PC-3 (cell line): ENCODE measurements around the gene INPP5D.

Experiments used
- EZH2 ChIP-seq: fragments of 300-600 bp; sonication (generic); IDR thresholded peaks from one replicate; pipeline ENCODE4 v1.6.1; 2017; ENCODE audit warnings: antibody characterized with exemption, mild to moderate bottlenecking, low read length; ENCODE audit not compliant: unreplicated experiment
- EZH2phosphoT487 ChIP-seq: fragments of 300-600 bp; sonication (generic); IDR thresholded peaks from 2 replicates; pipeline ENCODE4 v1.6.1; 2018; ENCODE audit warnings: mild to moderate bottlenecking, antibody characterized with exemption, low read length, borderline replicate concordance
- TF ChIP-seq, protein P1 (sequence below): fragments of 300-600 bp; sonication (generic); conservative IDR thresholded peaks from 2 replicates; pipeline ENCODE4 v1.5.1; 2017; ENCODE audit warnings: antibody characterized with exemption, low read depth, mild to moderate bottlenecking, low read length

DNA sequence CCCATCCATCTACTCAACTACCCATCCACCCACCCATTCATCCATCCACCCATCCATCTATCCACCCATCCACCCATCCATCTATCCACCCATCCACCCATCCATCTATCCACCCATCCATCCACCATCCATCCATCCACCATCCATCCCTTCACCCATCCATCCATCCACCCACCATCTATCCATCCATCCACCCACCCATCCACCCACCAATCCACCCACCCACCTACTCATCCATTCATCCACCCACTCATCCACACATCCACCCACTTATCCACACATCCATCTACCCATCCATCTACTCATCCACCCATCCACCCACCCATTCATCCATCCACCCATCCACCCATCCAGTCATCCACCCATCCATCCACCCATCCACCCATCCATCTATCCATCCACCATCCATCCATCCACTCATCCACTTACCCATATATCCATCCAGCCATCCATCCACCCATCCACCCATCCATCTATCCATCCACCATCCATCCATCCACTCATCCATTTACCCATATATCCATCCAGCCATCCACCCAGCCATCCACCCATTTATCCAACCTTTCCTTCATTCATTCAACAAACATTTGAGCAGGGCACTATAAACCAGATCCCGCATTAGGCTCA, 45.0 kb upstream of the INPP5D start:
- TF ChIP-seq, protein P1, sequence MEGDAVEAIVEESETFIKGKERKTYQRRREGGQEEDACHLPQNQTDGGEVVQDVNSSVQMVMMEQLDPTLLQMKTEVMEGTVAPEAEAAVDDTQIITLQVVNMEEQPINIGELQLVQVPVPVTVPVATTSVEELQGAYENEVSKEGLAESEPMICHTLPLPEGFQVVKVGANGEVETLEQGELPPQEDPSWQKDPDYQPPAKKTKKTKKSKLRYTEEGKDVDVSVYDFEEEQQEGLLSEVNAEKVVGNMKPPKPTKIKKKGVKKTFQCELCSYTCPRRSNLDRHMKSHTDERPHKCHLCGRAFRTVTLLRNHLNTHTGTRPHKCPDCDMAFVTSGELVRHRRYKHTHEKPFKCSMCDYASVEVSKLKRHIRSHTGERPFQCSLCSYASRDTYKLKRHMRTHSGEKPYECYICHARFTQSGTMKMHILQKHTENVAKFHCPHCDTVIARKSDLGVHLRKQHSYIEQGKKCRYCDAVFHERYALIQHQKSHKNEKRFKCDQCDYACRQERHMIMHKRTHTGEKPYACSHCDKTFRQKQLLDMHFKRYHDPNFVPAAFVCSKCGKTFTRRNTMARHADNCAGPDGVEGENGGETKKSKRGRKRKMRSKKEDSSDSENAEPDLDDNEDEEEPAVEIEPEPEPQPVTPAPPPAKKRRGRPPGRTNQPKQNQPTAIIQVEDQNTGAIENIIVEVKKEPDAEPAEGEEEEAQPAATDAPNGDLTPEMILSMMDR, result no peak
- TF ChIP-seq EZH2 (no peak), EZH2phosphoT487 (no peak)
